GM12878 (cell line): ENCODE data around the gene MZB1.

ENCODE experiments used
- CBX5 ChIP-seq: sonication (generic); IDR thresholded peaks from 2 replicates; pipeline ENCODE4 v1.6.1; 2016; ENCODE audit warnings: low read depth, moderate library complexity, mild to moderate bottlenecking, inconsistent platforms
- CEBPB ChIP-seq, 2 experiments: fragments of 150-350 bp in 1 of 2; IDR thresholded peaks; 2 replicates each; pipeline ENCODE4 v1.6.1; 2012 to 2014; ENCODE audit warnings: low read depth in 2 of 2, low read length in 2 of 2, borderline replicate concordance in 1 of 2, inconsistent platforms in 1 of 2
- CTCF ChIP-seq, 3 experiments: IDR thresholded peaks in 2 of 3; conservative IDR thresholded peaks in 1 of 3; 2 replicates each; pipeline ENCODE4 v1.5.1; 2011; ENCODE audit warnings: low read depth in 3 of 3, low read length in 3 of 3, mild to moderate bottlenecking in 3 of 3, control low read depth in 2 of 3, moderate library complexity in 2 of 3, inconsistent platforms in 1 of 3, mixed read lengths in 1 of 3; ENCODE audit not compliant: control insufficient read depth in 2 of 3, insufficient read depth in 1 of 3; ENCODE audit errors: extremely low read depth in 1 of 3
- FOS ChIP-seq: IDR thresholded peaks from 3 replicates; pipeline ENCODE4 v1.6.1; 2011; ENCODE audit warnings: borderline replicate concordance; ENCODE audit not compliant: insufficient read length; ENCODE audit errors: extremely low read depth
- JUNB ChIP-seq: IDR thresholded peaks from 2 replicates; pipeline ENCODE4 v1.6.1; 2016; ENCODE audit warnings: antibody characterized with exemption, mild to moderate bottlenecking
- KAT2A ChIP-seq: conservative IDR thresholded peaks from 2 replicates; pipeline ENCODE4 v1.6.1; 2011; ENCODE audit warnings: low read depth, low read length; ENCODE audit not compliant: control insufficient read depth
- MXI1 ChIP-seq: fragments of 150-350 bp; IDR thresholded peaks from 2 replicates; pipeline ENCODE4 v1.6.1; 2011; ENCODE audit warnings: low read depth, mild to moderate bottlenecking, inconsistent platforms, low read length, improper control_type of control experiment
- REST ChIP-seq: IDR thresholded peaks from 2 replicates; pipeline ENCODE4 v1.6.1; 2012; ENCODE audit warnings: mild to moderate bottlenecking, low read depth, low read length
- TAF1 ChIP-seq: IDR thresholded peaks from 2 replicates; pipeline ENCODE4 v1.6.1; 2011; ENCODE audit warnings: mild to moderate bottlenecking, low read depth, low read length, borderline replicate concordance
- ZZZ3 ChIP-seq: IDR thresholded peaks from 2 replicates; pipeline ENCODE4 v1.6.1; 2011; ENCODE audit warnings: low read depth; ENCODE audit not compliant: control insufficient read depth, insufficient read length

- no peak for TF ChIP-seq REST
- no peak for TF ChIP-seq ZZZ3
- TF ChIP-seq MXI1, result no peak
- no peak for TF ChIP-seq JUNB
- TF ChIP-seq CBX5, result no peak
- TF ChIP-seq CEBPB (IDR thresholded peaks at IDR 0.05; ENCODE audit: borderline replicate concordance in 1 of 2, low read depth in 2 of 2, low read length in 2 of 2), result no peak
- no peak for TF ChIP-seq KAT2A
- TF ChIP-seq CTCF (IDR thresholded peaks at IDR 0.05 in 2 of 3, conservative IDR thresholded peaks at IDR 0.05 in 1 of 3; ENCODE audit: control insufficient read depth in 2 of 3, extremely low read depth in 1 of 3, insufficient read depth in 1 of 3, low read depth in 3 of 3, low read length in 3 of 3), result no peak
- no peak for TF ChIP-seq FOS
- no peak for TF ChIP-seq TAF1
Observed at GRCh38 chr5:139417214-139417613, 27.5 kb upstream of the MZB1 start.
